ENCODE measurements around the gene DAPK1.

- TF ChIP-seq CTCF (IDR thresholded peaks at IDR 0.05; ENCODE audit: poor library complexity, severe bottlenecking) (no peak), POLR2AphosphoS5 (IDR thresholded peaks at IDR 0.05) (no peak), RAD21 (conservative IDR thresholded peaks at IDR 0.05) (no peak), REST (IDR thresholded peaks at IDR 0.05; ENCODE audit: borderline replicate concordance) (no peak), EZH2 (IDR thresholded peaks at IDR 0.05; ENCODE audit: borderline replicate concordance, insufficient read depth, low read length, poor library complexity, severe bottlenecking) (no peak), SMC3 (conservative IDR thresholded peaks at IDR 0.05; ENCODE audit: poor library complexity) (no peak), TAF1 (IDR thresholded peaks at IDR 0.05; ENCODE audit: low read depth) (no peak)
Measured at GRCh38 chr9:87713278-87713987, 215.8 kb downstream of the DAPK1 start.
